ENCODE results near the gene AIM2.
A peak's percentile ranks its signal among the peaks of the same experiment; 100 is the strongest.

AIM2 gene

GRCh38 chr1:159068886-159069285 is 7.7 kb downstream of the AIM2 start:
- TF ChIP-seq SIN3A (IDR thresholded peaks at IDR 0.05; ENCODE audit: borderline replicate concordance, insufficient read depth, low read length): no peak
- no peak for TF ChIP-seq REST (IDR thresholded peaks at IDR 0.05; ENCODE audit: insufficient read depth in 1 of 2, low read depth in 2 of 2, low read length in 2 of 2)
- no peak for TF ChIP-seq FOXP2 (optimal IDR thresholded peaks at IDR 0.05; ENCODE audit: borderline replicate concordance, extremely low read depth, extremely low read length, insufficient read depth)
- no peak for TF ChIP-seq POLR2AphosphoS5 (IDR thresholded peaks at IDR 0.05; ENCODE audit: low read depth, low read length)
- no peak for TF ChIP-seq TAF1 (IDR thresholded peaks at IDR 0.05; ENCODE audit: borderline replicate concordance, insufficient read depth, low read length)

- TF ChIP-seq POLR2AphosphoS5 (IDR thresholded peaks at IDR 0.05; ENCODE audit: low read depth, low read length) (no peak), SIN3A (IDR thresholded peaks at IDR 0.05; ENCODE audit: borderline replicate concordance, insufficient read depth, low read length) (no peak), REST (IDR thresholded peaks at IDR 0.05; ENCODE audit: insufficient read depth in 1 of 2, low read depth in 2 of 2, low read length in 2 of 2) (no peak), FOXP2 (optimal IDR thresholded peaks at IDR 0.05; ENCODE audit: borderline replicate concordance, extremely low read depth, extremely low read length, insufficient read depth) (no peak), TAF1 (IDR thresholded peaks at IDR 0.05; ENCODE audit: borderline replicate concordance, insufficient read depth, low read length) (no peak)
These were observed 8.6 kb downstream of the AIM2 start for GRCh38 chr1:159067699-159068621.

GRCh38 chr1:159066108-159066507 is 10.5 kb downstream of the AIM2 start:
- TF ChIP-seq FOXP2 (optimal IDR thresholded peaks at IDR 0.05; ENCODE audit: borderline replicate concordance, extremely low read depth, extremely low read length, insufficient read depth): no peak
- no peak for TF ChIP-seq TAF1 (IDR thresholded peaks at IDR 0.05; ENCODE audit: borderline replicate concordance, insufficient read depth, low read length)
- no peak for TF ChIP-seq POLR2AphosphoS5 (IDR thresholded peaks at IDR 0.05; ENCODE audit: low read depth, low read length)
- peak in 1 of 2 experiments; percentile 43; a peak in 1 of 4 replicates for TF ChIP-seq REST (IDR thresholded peaks at IDR 0.05; ENCODE audit: insufficient read depth in 1 of 2, low read depth in 2 of 2, low read length in 2 of 2)
- TF ChIP-seq SIN3A (IDR thresholded peaks at IDR 0.05; ENCODE audit: borderline replicate concordance, insufficient read depth, low read length): no peak

GRCh38 chr1:159065106-159065505 is 11.5 kb downstream of the AIM2 start:
- TF ChIP-seq POLR2AphosphoS5 (IDR thresholded peaks at IDR 0.05; ENCODE audit: low read depth, low read length) (no peak), REST (IDR thresholded peaks at IDR 0.05; ENCODE audit: insufficient read depth in 1 of 2, low read depth in 2 of 2, low read length in 2 of 2) (no peak), TAF1 (IDR thresholded peaks at IDR 0.05; ENCODE audit: borderline replicate concordance, insufficient read depth, low read length) (no peak), SIN3A (IDR thresholded peaks at IDR 0.05; ENCODE audit: borderline replicate concordance, insufficient read depth, low read length) (no peak), FOXP2 (optimal IDR thresholded peaks at IDR 0.05; ENCODE audit: borderline replicate concordance, extremely low read depth, extremely low read length, insufficient read depth) (no peak)
